ENCODE data around the gene BTBD6. TPM values are rescaled to one million over a fixed set of nuclear protein-coding genes. Genes with fewer than 3 reads are reported as not detected.
A peak's percentile ranks its signal among the peaks of the same experiment; 100 is the strongest.

The BTBD6 gene
- total and polyA plus RNA-seq, 2 of the 8 experiments (the other 6 are each of a cell fraction or from before 2014, with no cell fraction given): 10.1 to 10.2 TPM

DNA sequence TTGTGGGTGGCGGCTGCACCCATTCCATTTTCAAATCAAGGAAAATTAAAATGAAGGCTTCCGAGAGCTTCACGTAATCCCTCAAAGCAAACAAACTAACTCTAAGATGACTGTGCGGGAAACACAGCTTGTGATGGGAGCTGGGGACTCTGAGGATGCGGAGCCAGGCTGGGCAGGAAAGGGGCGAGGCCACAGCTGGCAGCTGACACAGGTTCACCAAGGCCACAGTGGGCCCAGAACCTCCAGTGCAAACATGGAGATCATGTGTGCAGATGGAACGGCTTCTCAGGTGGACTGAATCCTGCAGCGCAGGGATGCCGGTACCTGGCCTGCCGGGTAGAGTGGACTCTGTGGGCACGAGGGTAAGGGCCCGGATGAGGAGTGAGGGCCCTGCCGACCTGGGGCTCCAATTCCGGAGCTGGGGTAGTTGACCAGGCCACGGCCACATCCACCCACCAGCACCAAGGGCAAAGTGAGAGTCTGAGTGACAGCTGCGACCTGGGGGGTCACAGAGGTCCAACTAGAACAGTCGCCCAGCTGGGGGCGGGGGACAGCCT lies 19.2 kb upstream of the BTBD6 start:
- H3K9ac ChIP-seq (replicated peaks in 1 of 4; ENCODE audit: extremely low read depth in 1 of 4, low read depth in 3 of 4, low read length in 3 of 4): no peak overlapping the region
- peak overlapping the region; percentile 66; the same call in 1 of the 2 replicates for H2BK5ac ChIP-seq (ENCODE audit: low read depth, low read length)
- CTCF ChIA-PET (ENCODE audit: partially characterized antibody): interaction anchor here (1.3 kb wide), 1 partner anchor 19 kb away, joined by 3 read pairs; the partner anchor contains the start of gene BTBD6
- WGBS, 2 experiments (ENCODE audit: extremely low coverage in 1 of 2, insufficient coverage in 1 of 2, insufficient read length in 1 of 2, insufficient replicate concordance in 2 of 2, low coverage in 1 of 2, low lambda C conversion rate in 2 of 2, missing lambda C conversion rate in 1 of 2): 95% methylated on average over 13 of the region's 18 CpGs; no CpG with 5 or more reads in 1 of the 2 experiments
- no peaks in the 10 kb centered on the region for H3K4me1 ChIP-seq (replicated peaks in 1 of 4; ENCODE audit: control insufficient read depth in 3 of 4, insufficient read depth in 4 of 4, low read length in 3 of 4)
- no peak overlapping the region for H3K14ac ChIP-seq (ENCODE audit: insufficient read length)
- H3K23me2 ChIP-seq (ENCODE audit: low read depth, low read length): no peaks in the 10 kb centered on the region
- no peaks in the 10 kb centered on the region; a peak in 1 of 8 replicates for H3K36me3 ChIP-seq (ENCODE audit: control insufficient read depth in 2 of 4, insufficient read depth in 4 of 4, low read length in 3 of 4)
- DNase-seq (ENCODE audit: low read depth in 1 of 2, low spot score in 2 of 2): no peak
- no peak overlapping the region for H3K27ac ChIP-seq (ENCODE audit: low read depth, low read length)
- H4K8ac ChIP-seq (ENCODE audit: extremely low read depth, insufficient read depth, low read length): no peak overlapping the region
- H3K79me2 ChIP-seq (ENCODE audit: control insufficient read depth in 1 of 2, insufficient read depth in 2 of 2, low read length in 2 of 2): no peaks in the 10 kb centered on the region
- H3K79me1 ChIP-seq (ENCODE audit: low read depth, low read length): no peaks in the 10 kb centered on the region
- H3K9me3 ChIP-seq (ENCODE audit: insufficient read depth in 2 of 2, low read depth in 1 of 2, low read length in 1 of 2): peaks cover 0 to 4% of the 10 kb centered on the region in 2 experiments; a peak in 1 of 4 replicates
- no peak overlapping the region for H3K18ac ChIP-seq (ENCODE audit: extremely low read depth, low read length)
- H3K27me3 ChIP-seq (replicated peaks in 1 of 4; ENCODE audit: control insufficient read depth in 3 of 4, extremely low read depth in 1 of 4, insufficient read depth in 3 of 4, low read length in 3 of 4): no peaks in the 10 kb centered on the region
- H2BK120ac ChIP-seq (replicated peaks; ENCODE audit: low read depth, low read length): no peak overlapping the region
- no peak overlapping the region for H2AFZ ChIP-seq (ENCODE audit: low read length)
- H2AK5ac ChIP-seq (ENCODE audit: low read depth, low read length): no peak overlapping the region
- no peak for TF ChIP-seq JUN (IDR thresholded peaks at IDR 0.05; ENCODE audit: low read depth, low read length)
- POLR2A ChIA-PET (ENCODE audit: partially characterized antibody): no interaction called here
- H4K91ac ChIP-seq (replicated peaks; ENCODE audit: insufficient read length, low read length): no peak overlapping the region
- no peak overlapping the region for H2BK12ac ChIP-seq (ENCODE audit: low read depth, low read length)
- no peak overlapping the region for H4K5ac ChIP-seq (ENCODE audit: insufficient read length, low read depth, low read length)
- no peak overlapping the region for H3K56ac ChIP-seq (replicated peaks; ENCODE audit: insufficient read length, low read depth, low read length)
- peaks cover 0 to 3% of the 10 kb centered on the region in 2 experiments for H4K20me1 ChIP-seq (replicated peaks in 1 of 2; ENCODE audit: control insufficient read depth in 1 of 2, insufficient read depth in 2 of 2, low read length in 2 of 2)
- FAIRE-seq: no peak
- no peak overlapping the region for H2BK15ac ChIP-seq (ENCODE audit: low read length)
- H3K4ac ChIP-seq (replicated peaks; ENCODE audit: insufficient read length, low read depth, low read length): no peak overlapping the region
- H2BK20ac ChIP-seq (ENCODE audit: low read length): no peak overlapping the region
- H3K4me2 ChIP-seq (ENCODE audit: insufficient read depth in 1 of 2, low read depth in 2 of 2, low read length in 2 of 2): no peak overlapping the region
- H3K23ac ChIP-seq (ENCODE audit: insufficient read length): no peak overlapping the region
- H3K4me3 ChIP-seq (ENCODE audit: extremely low read depth in 1 of 4, insufficient read depth in 2 of 4, low read depth in 3 of 4, low read length in 4 of 4): no peak overlapping the region

All from H1 (cell line).